Osteocyte (in vitro differentiated cells): Measurements from ENCODE around the gene USF2. TPM values are rescaled to one million over a fixed set of nuclear protein-coding genes. Genes with fewer than 3 reads are reported as not detected.
"Not testable (repeated sequence)": the region's sequence is repeated elsewhere in the genome, so short reads cannot be mapped to it uniquely, and the experiment has no call there.

Experiments
- DNase-seq: peaks from one replicate; pipeline ENCODE4 v3.0.0; 2021; ENCODE audit warnings: mixed read lengths; ENCODE audit not compliant: unreplicated experiment; ENCODE audit errors: extremely low spot score
- H3K27ac Mint-ChIP-seq: one replicate; pipeline ENCODE4 v1.8.0; 2021; ENCODE audit warnings: mild to moderate bottlenecking, mixed read lengths; ENCODE audit not compliant: unreplicated experiment
- H3K27me3 Mint-ChIP-seq: one replicate; pipeline ENCODE4 v1.8.0; 2021; ENCODE audit warnings: mixed read lengths; ENCODE audit not compliant: unreplicated experiment
- H3K36me3 Mint-ChIP-seq: one replicate; pipeline ENCODE4 v1.8.0; 2021; ENCODE audit warnings: mixed read lengths; ENCODE audit not compliant: unreplicated experiment
- H3K4me1 Mint-ChIP-seq: one replicate; pipeline ENCODE4 v1.8.0; 2021; ENCODE audit warnings: mixed read lengths; ENCODE audit not compliant: unreplicated experiment
- H3K4me3 Mint-ChIP-seq: one replicate; pipeline ENCODE4 v1.8.0; 2021; ENCODE audit warnings: mild to moderate bottlenecking, moderate library complexity, mixed read lengths; ENCODE audit not compliant: unreplicated experiment
- H3K9me3 Mint-ChIP-seq: one replicate; pipeline ENCODE4 v1.8.0; 2021; ENCODE audit warnings: mixed read lengths; ENCODE audit not compliant: unreplicated experiment
- total RNA-seq: library from RNA; stranded (reverse); gene quantifications from 2 replicates; pipeline ENCODE4 v1.2.1, GENCODE V29; 2021
- TF ChIP-seq, protein P1 (sequence below): fragments of 200-600 bp; sonication (generic); IDR thresholded peaks from 2 replicates; pipeline ENCODE4 v1.5.0; 2021; ENCODE audit warnings: antibody characterized with exemption, mild to moderate bottlenecking, moderate library complexity

Gene USF2
- total RNA-seq, 1 donor from 2014 or later = 112 TPM

DNA sequence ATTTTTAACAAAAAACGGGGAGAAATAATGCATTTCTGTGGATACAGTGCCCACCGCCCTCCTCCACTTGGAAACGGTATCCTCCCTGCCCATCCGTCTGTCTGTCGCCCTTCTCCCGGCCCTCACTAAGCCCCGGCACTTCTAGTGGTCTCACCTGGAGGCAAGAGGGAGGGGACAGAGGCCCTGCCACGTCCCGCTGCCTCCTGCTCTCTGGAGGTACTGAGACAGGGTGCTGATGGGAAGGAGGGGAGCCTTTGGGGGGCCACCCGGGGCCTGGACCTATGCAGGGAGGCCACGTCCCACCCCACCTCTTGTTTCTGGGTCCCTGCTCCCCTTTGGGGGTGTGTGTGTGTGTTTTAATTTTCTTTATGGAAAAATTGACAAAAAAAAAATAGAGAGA lies 10.6 kb downstream of the USF2 start:
- Mint-ChIP-seq H3K9me3 (no peaks in the 10 kb centered on the region), H3K27me3 (peaks cover 8% of the 10 kb centered on the region)
- TF ChIP-seq, protein P1, sequence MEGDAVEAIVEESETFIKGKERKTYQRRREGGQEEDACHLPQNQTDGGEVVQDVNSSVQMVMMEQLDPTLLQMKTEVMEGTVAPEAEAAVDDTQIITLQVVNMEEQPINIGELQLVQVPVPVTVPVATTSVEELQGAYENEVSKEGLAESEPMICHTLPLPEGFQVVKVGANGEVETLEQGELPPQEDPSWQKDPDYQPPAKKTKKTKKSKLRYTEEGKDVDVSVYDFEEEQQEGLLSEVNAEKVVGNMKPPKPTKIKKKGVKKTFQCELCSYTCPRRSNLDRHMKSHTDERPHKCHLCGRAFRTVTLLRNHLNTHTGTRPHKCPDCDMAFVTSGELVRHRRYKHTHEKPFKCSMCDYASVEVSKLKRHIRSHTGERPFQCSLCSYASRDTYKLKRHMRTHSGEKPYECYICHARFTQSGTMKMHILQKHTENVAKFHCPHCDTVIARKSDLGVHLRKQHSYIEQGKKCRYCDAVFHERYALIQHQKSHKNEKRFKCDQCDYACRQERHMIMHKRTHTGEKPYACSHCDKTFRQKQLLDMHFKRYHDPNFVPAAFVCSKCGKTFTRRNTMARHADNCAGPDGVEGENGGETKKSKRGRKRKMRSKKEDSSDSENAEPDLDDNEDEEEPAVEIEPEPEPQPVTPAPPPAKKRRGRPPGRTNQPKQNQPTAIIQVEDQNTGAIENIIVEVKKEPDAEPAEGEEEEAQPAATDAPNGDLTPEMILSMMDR = no peak

DNA sequence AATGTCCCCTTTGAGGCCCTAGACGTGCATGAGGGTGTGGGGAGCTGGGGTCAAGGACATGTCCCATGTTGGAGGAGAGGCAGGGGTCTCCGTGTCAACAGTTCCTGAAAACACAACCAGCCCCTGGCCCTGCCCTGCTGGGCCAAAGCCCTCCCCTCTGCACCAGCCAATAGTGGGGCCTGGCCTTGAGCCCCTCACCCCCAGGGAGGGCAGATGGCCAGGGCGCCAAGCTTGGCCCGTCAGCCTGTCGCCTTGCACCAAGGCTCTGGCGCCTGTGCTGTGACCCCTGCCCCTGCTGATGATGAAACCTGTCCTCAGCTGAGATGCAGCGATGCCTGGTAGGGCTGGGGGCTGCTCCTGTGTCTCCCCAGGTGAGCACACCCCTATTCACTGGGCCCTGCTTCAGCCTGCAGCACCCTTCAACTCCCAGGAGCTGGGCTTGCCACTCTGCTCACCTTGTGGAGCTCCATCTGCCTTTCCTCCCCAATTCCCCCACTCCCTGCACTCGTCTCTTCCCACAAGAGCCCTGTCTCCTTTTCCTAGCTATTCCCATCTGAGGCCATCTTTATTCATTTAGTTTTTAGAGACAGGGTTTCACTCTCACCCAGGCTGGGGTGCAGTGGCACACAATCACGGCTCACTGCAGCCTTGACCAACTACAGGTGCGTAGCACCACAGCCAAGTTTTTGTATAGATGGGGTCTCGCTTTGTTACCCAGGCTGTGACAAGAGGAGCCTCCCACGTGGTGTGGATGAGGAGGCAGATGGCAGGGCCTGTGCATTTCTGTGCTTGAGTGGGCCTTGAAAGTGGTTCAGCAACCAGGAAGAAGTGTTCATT lies 11.4 kb downstream of the USF2 start:
- Mint-ChIP-seq H3K27ac (no peak overlapping the region), H3K9me3 (no peaks in the 10 kb centered on the region), H3K4me1 (no peaks in the 10 kb centered on the region), H3K36me3 (peaks cover 26% of the 10 kb centered on the region), H3K27me3 (peaks cover 12% of the 10 kb centered on the region), H3K4me3 (no peak overlapping the region)
- TF ChIP-seq, protein P1 = no peak
- no peak for DNase-seq

More for the DNA sequence above, 10.6 kb downstream of the USF2 start:
- DNase-seq = no peak
- H3K36me3 Mint-ChIP-seq = peaks cover 28% of the 10 kb centered on the region
- no peaks in the 10 kb centered on the region for H3K4me1 Mint-ChIP-seq
- H3K27ac Mint-ChIP-seq = no peak overlapping the region
- H3K4me3 Mint-ChIP-seq = no peak overlapping the region

DNA sequence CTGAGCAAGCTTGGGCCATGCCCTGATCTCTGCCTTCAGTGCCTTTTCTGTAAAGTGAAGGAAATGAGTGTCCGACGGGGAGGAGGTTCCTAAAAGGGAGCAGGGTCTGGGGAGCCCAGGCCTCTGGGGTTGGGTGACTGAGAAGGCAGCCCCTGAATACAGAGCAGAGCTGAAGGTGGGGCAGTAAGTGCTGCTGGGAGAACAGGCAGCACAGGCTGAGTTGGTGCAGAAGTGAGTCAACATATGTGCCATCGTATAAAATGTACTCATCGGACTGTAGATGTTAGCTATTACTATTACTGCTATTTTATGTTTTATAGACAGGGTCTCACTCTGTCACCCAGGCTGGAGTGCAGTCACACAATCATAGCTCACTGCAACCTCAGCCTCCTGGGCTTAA lies 12.5 kb downstream of the USF2 start:
- Mint-ChIP-seq H3K36me3 (peaks cover 17% of the 10 kb centered on the region), H3K27ac (no peak overlapping the region), H3K4me3 (no peak overlapping the region), H3K27me3 (peaks cover 14% of the 10 kb centered on the region), H3K9me3 (no peaks in the 10 kb centered on the region), H3K4me1 (no peaks in the 10 kb centered on the region)
- TF ChIP-seq, protein P1 = no peak
- no peak for DNase-seq

DNA sequence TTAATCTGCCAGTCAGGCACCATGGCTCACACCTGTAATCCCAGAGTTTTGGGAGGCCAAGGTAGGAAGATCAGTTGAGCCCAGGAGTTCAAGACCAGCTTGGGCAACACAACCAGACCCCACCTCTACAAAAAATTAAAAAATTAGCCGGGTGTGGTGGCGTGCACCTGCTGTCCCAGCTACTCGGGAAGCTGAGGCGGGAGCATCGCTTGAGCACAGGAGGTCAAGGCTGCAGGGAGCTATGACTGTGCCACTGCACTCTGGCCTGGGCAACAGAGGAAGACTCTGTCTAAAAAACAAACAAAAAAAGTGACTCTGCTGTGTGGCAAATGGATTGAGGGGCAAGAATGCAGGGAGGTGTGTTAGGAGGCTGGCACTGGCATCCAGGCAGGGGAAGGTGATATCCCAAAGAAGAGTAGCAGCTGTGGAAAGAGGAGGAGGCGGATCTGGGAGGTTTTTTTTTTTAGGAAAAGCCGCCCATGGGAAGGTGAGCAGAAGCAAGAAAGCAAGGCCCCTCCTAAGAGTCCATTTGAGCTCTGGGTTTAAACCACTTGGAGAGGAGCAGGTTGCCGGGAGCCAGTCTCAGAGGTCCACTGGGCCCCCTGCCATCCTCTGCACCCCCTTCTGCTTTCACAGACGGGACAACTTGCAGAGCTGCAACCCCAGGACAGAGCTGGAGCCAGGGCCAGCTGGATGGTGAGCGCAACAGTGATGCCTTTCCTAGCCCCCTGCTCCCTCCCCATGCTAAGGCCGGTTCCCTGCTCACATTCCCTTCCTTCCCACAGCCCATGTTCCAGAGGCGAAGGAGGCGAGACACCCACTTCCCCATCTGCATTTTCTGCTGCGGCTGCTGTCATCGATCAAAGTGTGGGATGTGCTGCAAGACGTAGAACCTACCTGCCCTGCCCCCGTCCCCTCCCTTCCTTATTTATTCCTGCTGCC lies 15.7 kb downstream of the USF2 start:
- Mint-ChIP-seq H3K27me3 (peaks cover 14% of the 10 kb centered on the region), H3K36me3 (peaks cover 2% of the 10 kb centered on the region), H3K27ac (no peak overlapping the region), H3K4me3 (no peak overlapping the region), H3K4me1 (no peaks in the 10 kb centered on the region), H3K9me3 (no peaks in the 10 kb centered on the region)
- DNase-seq = no peak
- TF ChIP-seq, protein P1 = no peak

DNA sequence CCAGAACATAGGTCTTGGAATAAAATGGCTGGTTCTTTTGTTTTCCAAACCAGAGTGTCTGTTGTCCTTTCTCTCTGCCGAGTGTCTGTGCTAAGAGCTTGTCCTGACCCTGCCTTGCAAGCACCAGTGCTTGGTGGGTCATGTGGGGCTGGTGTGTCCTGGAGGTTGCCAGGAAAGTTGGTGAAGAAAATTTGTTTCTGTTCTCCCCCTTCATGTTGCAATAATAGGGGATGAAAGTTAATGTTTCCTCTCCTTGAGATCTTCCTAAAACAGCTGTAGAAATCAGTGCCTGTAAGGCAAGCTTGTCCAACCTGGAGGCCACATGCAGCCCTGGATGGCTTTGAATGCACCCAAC lies 16.3 kb downstream of the USF2 start:
- H3K27ac Mint-ChIP-seq = no peak overlapping the region
- no peak for DNase-seq
- H3K36me3 Mint-ChIP-seq = no peaks in the 10 kb centered on the region
- TF ChIP-seq, protein P1 = no peak
- no peaks in the 10 kb centered on the region for H3K4me1 Mint-ChIP-seq
- H3K4me3 Mint-ChIP-seq = no peak overlapping the region
- H3K9me3 Mint-ChIP-seq = no peaks in the 10 kb centered on the region
- peaks cover 14% of the 10 kb centered on the region for H3K27me3 Mint-ChIP-seq

DNA sequence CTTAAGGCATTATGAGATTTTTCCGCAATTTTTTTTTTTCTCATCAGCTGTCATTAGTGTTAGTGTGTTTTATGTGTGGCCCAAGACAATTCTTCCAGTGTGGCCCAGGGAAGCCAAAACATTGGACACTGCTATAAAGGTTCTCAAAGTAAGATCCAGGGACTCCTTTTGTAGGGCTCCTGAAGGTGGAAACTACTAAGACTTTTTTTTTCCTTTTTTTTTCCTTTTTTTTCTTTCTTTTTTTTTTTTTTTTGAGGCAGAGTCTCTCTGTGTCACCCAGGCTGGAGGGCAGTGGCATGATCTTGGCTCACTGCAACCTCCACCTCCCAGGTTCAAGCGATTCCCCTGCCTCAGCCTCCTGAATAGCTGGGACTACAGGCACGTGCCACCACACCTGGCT lies 16.7 kb downstream of the USF2 start:
- H3K27ac Mint-ChIP-seq, H3K36me3 Mint-ChIP-seq, DNase-seq, H3K4me1 Mint-ChIP-seq, H3K9me3 Mint-ChIP-seq, H3K4me3 Mint-ChIP-seq: not testable (repeated sequence)
- peaks cover 14% of the 10 kb centered on the region for H3K27me3 Mint-ChIP-seq

DNA sequence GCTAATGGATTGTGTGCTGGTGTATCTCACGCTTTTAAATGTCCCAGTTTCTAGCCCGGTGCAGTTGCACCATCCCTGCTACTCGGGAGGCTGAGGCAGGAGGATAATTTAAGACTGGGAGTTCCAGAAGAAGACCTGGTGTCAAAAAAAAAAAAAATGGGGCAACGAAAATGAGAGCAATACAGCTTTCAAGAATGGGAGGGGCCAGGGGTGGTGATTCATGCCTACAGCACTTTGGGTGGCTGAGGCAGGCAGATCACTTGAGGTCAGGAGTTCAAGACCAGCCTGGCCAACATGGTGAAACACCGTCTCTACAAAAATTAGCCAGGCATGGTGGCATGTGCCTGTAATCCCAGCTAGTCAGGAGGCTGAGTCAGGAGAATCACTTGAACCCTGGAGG lies 17.3 kb downstream of the USF2 start:
- H3K27me3 Mint-ChIP-seq = peaks cover 16% of the 10 kb centered on the region
- not testable (repeated sequence) for H3K4me3 Mint-ChIP-seq, H3K9me3 Mint-ChIP-seq, H3K4me1 Mint-ChIP-seq, DNase-seq, H3K27ac Mint-ChIP-seq, H3K36me3 Mint-ChIP-seq
